DLD1 (cell line): Measurements from ENCODE around the gene GPATCH8.
"Not testable (repeated sequence)": the region's sequence is repeated elsewhere in the genome, so short reads cannot be mapped to it uniquely, and the experiment has no call there.

ENCODE experiments used
- in situ Hi-C: cut with HindIII; loops from 2 replicates; pipeline ENCODE4 v1.10.0; 2017; ENCODE audit warnings: low sequenced_read_pairs

The GPATCH8 gene

GRCh38 chr17:44398692-44399691, 104.2 kb downstream of the GPATCH8 start:
- in situ Hi-C loops = no loop called here

- in situ Hi-C loops = no loop called here
Observed at GRCh38 chr17:44397479-44398440, 105.4 kb downstream of the GPATCH8 start.

- in situ Hi-C loops = no loop called here
Observed at GRCh38 chr17:44396946-44397345, 106.3 kb downstream of the GPATCH8 start.

- in situ Hi-C loops = no loop called here
Observed at GRCh38 chr17:44394833-44395232, 108.4 kb downstream of the GPATCH8 start.

- in situ Hi-C loops = not testable (repeated sequence)
Observed at GRCh38 chr17:44394112-44394511, 109.1 kb downstream of the GPATCH8 start.

- in situ Hi-C loops = no loop called here
Observed at GRCh38 chr17:44390250-44390870, 112.8 kb downstream of the GPATCH8 start.

GRCh38 chr17:44389723-44390202, 113.4 kb downstream of the GPATCH8 start:
- in situ Hi-C loops = no loop called here

GRCh38 chr17:44389281-44389680, 113.9 kb downstream of the GPATCH8 start, which contains the start of gene ITGA2B:
Gene ITGA2B (minus strand): TSS chr17:44389649. CDS start chr17:44389473, 176 bp downstream.
- in situ Hi-C loops = no loop called here

GRCh38 chr17:44387804-44388203, 115.4 kb downstream of the GPATCH8 start:
- in situ Hi-C loops = no loop called here

- in situ Hi-C loops = no loop called here
Observed at GRCh38 chr17:44386182-44386525, 117.1 kb downstream of the GPATCH8 start.

GRCh38 chr17:44385287-44386181, 117.7 kb downstream of the GPATCH8 start:
- in situ Hi-C loops = no loop called here

- in situ Hi-C loops = no loop called here
Observed at GRCh38 chr17:44384823-44385286, 118.4 kb downstream of the GPATCH8 start.

GRCh38 chr17:44384281-44384822, 118.9 kb downstream of the GPATCH8 start:
- in situ Hi-C loops = no loop called here

GRCh38 chr17:44383861-44384260, 119.3 kb downstream of the GPATCH8 start:
- in situ Hi-C loops = no loop called here

- in situ Hi-C loops = no loop called here
Observed at GRCh38 chr17:44383363-44383762, 119.8 kb downstream of the GPATCH8 start.

GRCh38 chr17:44382917-44383316, 120.3 kb downstream of the GPATCH8 start:
- in situ Hi-C loops = no loop called here

- in situ Hi-C loops = no loop called here
Observed at GRCh38 chr17:44381810-44382305, 121.3 kb downstream of the GPATCH8 start.

GRCh38 chr17:44380767-44381166, 122.4 kb downstream of the GPATCH8 start:
- in situ Hi-C loops = no loop called here

GRCh38 chr17:44379887-44380286, 123.3 kb downstream of the GPATCH8 start:
- in situ Hi-C loops = no loop called here
